Measurements from ENCODE around the gene CCL3.

DNA sequence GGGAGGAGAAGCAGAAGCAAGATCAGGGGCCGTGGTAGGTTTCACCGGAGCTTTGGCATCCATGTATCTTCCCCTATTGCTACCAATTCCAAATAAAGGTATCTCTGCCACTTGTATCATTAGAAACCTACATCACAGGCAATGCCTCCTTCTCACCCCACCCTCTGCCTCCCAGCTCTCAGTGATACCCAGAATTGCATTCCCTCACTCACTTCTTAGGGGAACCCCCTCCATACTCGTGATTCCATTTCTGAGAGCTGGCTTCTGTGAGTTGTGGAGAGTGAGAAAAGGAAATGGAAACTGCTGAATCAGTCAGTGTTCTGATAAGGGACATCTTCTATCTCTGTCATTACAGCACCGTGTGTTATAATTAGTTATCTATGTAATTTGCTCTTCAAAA is 2.3 kb upstream of the CCL3 start:
- TF ChIP-seq, protein P1, sequence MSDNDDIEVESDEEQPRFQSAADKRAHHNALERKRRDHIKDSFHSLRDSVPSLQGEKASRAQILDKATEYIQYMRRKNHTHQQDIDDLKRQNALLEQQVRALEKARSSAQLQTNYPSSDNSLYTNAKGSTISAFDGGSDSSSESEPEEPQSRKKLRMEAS (IDR thresholded peaks at IDR 0.05; ENCODE audit: low read depth, low read length): no peak
- no peak for TF ChIP-seq POLR2A (IDR thresholded peaks at IDR 0.05; ENCODE audit: extremely low read depth, insufficient read length)
- TF ChIP-seq, protein P2, sequence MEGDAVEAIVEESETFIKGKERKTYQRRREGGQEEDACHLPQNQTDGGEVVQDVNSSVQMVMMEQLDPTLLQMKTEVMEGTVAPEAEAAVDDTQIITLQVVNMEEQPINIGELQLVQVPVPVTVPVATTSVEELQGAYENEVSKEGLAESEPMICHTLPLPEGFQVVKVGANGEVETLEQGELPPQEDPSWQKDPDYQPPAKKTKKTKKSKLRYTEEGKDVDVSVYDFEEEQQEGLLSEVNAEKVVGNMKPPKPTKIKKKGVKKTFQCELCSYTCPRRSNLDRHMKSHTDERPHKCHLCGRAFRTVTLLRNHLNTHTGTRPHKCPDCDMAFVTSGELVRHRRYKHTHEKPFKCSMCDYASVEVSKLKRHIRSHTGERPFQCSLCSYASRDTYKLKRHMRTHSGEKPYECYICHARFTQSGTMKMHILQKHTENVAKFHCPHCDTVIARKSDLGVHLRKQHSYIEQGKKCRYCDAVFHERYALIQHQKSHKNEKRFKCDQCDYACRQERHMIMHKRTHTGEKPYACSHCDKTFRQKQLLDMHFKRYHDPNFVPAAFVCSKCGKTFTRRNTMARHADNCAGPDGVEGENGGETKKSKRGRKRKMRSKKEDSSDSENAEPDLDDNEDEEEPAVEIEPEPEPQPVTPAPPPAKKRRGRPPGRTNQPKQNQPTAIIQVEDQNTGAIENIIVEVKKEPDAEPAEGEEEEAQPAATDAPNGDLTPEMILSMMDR (IDR thresholded peaks at IDR 0.05; ENCODE audit: low read depth, low read length): no peak
- TF ChIP-seq MYC (IDR thresholded peaks at IDR 0.05; ENCODE audit: low read depth, low read length): no peak
